ENCODE data around the gene ZNF384.

DNA sequence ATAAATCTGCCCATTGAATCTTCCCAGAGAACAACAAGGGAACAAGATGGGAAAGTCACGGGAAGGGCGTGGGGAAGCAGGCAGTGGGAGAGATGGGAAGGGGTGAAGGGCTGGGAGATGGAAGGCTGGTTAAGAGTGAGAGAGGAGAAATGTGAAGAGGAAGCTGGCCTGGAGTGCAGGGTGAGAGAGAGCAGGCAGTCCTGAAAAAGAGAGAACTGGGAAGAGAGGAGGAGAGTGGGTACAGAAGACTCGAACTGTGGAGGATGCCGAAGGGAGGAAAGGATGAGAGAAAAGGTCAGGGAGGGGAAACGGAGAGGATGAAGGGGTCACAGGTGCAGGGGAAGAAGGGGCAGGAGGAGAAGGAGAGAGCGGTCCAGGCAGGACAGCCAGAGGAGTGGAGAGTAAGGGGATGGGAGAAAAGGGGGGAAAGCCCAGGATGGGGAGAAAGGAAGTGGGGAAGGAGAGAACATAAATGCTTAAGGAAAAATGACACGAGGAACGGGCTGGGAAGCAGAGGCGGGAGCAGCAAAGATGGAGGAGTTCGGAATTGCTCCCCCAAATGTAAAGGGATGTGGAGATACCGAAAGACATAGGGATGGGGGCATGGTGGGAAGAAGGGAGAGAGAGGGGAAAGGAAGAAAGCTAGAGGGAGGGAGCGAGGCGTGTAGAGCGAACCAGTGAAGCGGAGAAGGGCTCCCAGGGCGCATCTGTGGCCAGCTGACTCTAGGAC is 10.2 kb upstream of the ZNF384 start:
- TF ChIP-seq EP300 (IDR thresholded peaks at IDR 0.05; ENCODE audit: borderline replicate concordance) (no peak), ZBTB7A (IDR thresholded peaks at IDR 0.05; ENCODE audit: low read depth) (no peak), CEBPB (IDR thresholded peaks at IDR 0.05) (no peak)
- TF ChIP-seq, protein P1, sequence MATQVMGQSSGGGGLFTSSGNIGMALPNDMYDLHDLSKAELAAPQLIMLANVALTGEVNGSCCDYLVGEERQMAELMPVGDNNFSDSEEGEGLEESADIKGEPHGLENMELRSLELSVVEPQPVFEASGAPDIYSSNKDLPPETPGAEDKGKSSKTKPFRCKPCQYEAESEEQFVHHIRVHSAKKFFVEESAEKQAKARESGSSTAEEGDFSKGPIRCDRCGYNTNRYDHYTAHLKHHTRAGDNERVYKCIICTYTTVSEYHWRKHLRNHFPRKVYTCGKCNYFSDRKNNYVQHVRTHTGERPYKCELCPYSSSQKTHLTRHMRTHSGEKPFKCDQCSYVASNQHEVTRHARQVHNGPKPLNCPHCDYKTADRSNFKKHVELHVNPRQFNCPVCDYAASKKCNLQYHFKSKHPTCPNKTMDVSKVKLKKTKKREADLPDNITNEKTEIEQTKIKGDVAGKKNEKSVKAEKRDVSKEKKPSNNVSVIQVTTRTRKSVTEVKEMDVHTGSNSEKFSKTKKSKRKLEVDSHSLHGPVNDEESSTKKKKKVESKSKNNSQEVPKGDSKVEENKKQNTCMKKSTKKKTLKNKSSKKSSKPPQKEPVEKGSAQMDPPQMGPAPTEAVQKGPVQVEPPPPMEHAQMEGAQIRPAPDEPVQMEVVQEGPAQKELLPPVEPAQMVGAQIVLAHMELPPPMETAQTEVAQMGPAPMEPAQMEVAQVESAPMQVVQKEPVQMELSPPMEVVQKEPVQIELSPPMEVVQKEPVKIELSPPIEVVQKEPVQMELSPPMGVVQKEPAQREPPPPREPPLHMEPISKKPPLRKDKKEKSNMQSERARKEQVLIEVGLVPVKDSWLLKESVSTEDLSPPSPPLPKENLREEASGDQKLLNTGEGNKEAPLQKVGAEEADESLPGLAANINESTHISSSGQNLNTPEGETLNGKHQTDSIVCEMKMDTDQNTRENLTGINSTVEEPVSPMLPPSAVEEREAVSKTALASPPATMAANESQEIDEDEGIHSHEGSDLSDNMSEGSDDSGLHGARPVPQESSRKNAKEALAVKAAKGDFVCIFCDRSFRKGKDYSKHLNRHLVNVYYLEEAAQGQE (IDR thresholded peaks at IDR 0.05; ENCODE audit: low read depth): no peak

Measured in Ishikawa (cell line).